ENCODE results near the gene TENM4. TPM values are rescaled to one million over a fixed set of nuclear protein-coding genes. Genes with fewer than 3 reads are reported as not detected.
A peak's percentile ranks its signal among the peaks of the same experiment; 100 is the strongest.

TENM4 gene
- total RNA-seq, 1 donor from 2014 or later: 11.9 TPM

- Histone ChIP-seq H3K9me3 (no peaks in the 10 kb centered on the region), H3K36me3 (peaks cover 0 to 4% of the 10 kb centered on the region in 2 donors), H3K4me1 (peaks cover 0 to 3% of the 10 kb centered on the region in 2 donors), H3K4me3 (no peak overlapping the region), H3K27me3 (no peaks in the 10 kb centered on the region), H3K27ac (no peak overlapping the region)
- DNase-seq (ENCODE audit: low spot score in 2 of 2): no peak
- intact Hi-C loops (cut with DNase I): no loop called here
- TF ChIP-seq CTCF (IDR thresholded peaks at IDR 0.05): no peak
Observed at GRCh38 chr11:78744949-78745348, 695.9 kb downstream of the TENM4 start.

GRCh38 chr11:78744202-78744601 is 696.6 kb downstream of the TENM4 start:
- intact Hi-C loops (cut with DNase I): no loop called here
- H3K4me3 ChIP-seq: no peak overlapping the region
- H3K36me3 ChIP-seq: peaks cover 0 to 4% of the 10 kb centered on the region in 2 donors
- no peaks in the 10 kb centered on the region for H3K9me3 ChIP-seq
- no peak overlapping the region for H3K27ac ChIP-seq
- DNase-seq (ENCODE audit: low spot score in 2 of 2): no peak
- H3K4me1 ChIP-seq: peaks cover 0 to 3% of the 10 kb centered on the region in 2 donors
- H3K27me3 ChIP-seq: no peaks in the 10 kb centered on the region
- TF ChIP-seq CTCF (IDR thresholded peaks at IDR 0.05): no peak

- peaks cover 0 to 3% of the 10 kb centered on the region in 2 donors for H3K4me1 ChIP-seq
- H3K27ac ChIP-seq: peak overlapping the region in 1 of 2 donors; percentile 38
- peaks cover 0 to 4% of the 10 kb centered on the region in 2 donors for H3K36me3 ChIP-seq
- DNase-seq (ENCODE audit: low spot score in 2 of 2): peak in 1 of 2 donors; percentile 69
- H3K4me3 ChIP-seq: no peak overlapping the region
- H3K9me3 ChIP-seq: no peaks in the 10 kb centered on the region
- H3K27me3 ChIP-seq: no peaks in the 10 kb centered on the region
- TF ChIP-seq CTCF (IDR thresholded peaks at IDR 0.05): no peak
- intact Hi-C loops (cut with DNase I): no loop called here
Observed at GRCh38 chr11:78742430-78742829, 698.4 kb downstream of the TENM4 start.

GRCh38 chr11:78741741-78742140 is 699.1 kb downstream of the TENM4 start:
- H3K4me1 ChIP-seq: peaks cover 0 to 3% of the 10 kb centered on the region in 2 donors
- H3K27me3 ChIP-seq: no peaks in the 10 kb centered on the region
- no peak for TF ChIP-seq CTCF (IDR thresholded peaks at IDR 0.05)
- no peak overlapping the region for H3K27ac ChIP-seq
- no peaks in the 10 kb centered on the region for H3K9me3 ChIP-seq
- no peak overlapping the region for H3K4me3 ChIP-seq
- H3K36me3 ChIP-seq: peaks cover 0 to 4% of the 10 kb centered on the region in 2 donors
- DNase-seq (ENCODE audit: low spot score in 2 of 2): no peak
- intact Hi-C loops (cut with DNase I): no loop called here

- H3K9me3 ChIP-seq: no peaks in the 10 kb centered on the region
- no peaks in the 10 kb centered on the region for H3K27me3 ChIP-seq
- DNase-seq (ENCODE audit: low spot score in 2 of 2): no peak
- intact Hi-C loops (cut with DNase I): no loop called here
- peaks cover 0 to 3% of the 10 kb centered on the region in 2 donors for H3K4me1 ChIP-seq
- no peaks in the 10 kb centered on the region for H3K36me3 ChIP-seq
- H3K27ac ChIP-seq: no peak overlapping the region
- H3K4me3 ChIP-seq: no peak overlapping the region
- TF ChIP-seq CTCF (IDR thresholded peaks at IDR 0.05): no peak
Observed at GRCh38 chr11:78740199-78741071, 700.4 kb downstream of the TENM4 start.
